Raji (cell line): Measurements from ENCODE around the gene DTWD1.

ENCODE experiments used
- POLR2A ChIP-seq: IDR thresholded peaks from 2 replicates; pipeline ENCODE4 v1.6.1; 2011; ENCODE audit warnings: low read depth, low read length, control low read depth; ENCODE audit not compliant: insufficient read depth

DTWD1 gene

GRCh38 chr15:49637857-49638256 lies 17.0 kb downstream of the DTWD1 start:
- no peak for TF ChIP-seq POLR2A

- no peak for TF ChIP-seq POLR2A
Measured at GRCh38 chr15:49644364-49644794, 23.5 kb downstream of the DTWD1 start.

GRCh38 chr15:49645277-49645676 lies 24.4 kb downstream of the DTWD1 start:
- TF ChIP-seq POLR2A: no peak

DNA sequence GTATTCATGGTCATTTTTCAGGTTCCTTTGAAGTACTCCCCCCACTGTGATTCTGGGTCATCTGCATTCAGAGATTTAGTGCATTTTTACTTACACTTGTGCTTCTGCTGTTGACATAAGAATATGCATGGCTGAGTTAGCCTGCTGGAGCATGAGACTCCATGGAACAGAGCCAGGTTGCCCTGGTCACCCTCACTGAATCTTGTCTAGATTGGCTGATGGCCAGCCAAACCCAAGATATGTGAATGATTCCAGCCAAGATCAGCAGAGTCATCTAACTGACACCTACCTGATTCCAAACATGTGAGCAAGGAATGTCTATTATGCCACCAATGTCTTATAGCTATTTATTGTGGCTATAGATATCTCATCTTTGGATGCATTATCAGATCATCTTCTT lies 25.1 kb downstream of the DTWD1 start:
- TF ChIP-seq POLR2A: no peak

DNA sequence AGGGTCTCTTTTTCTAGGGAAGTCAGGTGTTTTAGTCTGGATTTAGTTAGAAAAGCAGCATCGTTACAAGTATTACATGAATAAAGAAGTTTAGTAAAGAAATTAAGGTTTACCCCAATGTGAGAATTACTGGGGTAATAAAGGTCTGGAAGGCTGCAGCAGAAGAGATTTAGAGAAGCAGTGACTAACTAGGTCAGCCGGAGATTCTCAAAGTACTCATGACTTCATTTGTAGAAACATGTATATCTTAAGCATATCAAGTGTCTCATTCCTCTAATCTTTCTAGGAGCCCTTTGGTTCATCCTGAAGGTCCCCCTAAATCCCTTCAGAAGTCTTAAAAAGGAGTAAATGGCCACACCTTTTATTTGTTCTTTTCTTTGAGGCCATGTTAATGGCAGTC lies 26.0 kb downstream of the DTWD1 start:
- no peak for TF ChIP-seq POLR2A

- no peak for TF ChIP-seq POLR2A
Measured at GRCh38 chr15:49649987-49650386, 29.1 kb downstream of the DTWD1 start.

DNA sequence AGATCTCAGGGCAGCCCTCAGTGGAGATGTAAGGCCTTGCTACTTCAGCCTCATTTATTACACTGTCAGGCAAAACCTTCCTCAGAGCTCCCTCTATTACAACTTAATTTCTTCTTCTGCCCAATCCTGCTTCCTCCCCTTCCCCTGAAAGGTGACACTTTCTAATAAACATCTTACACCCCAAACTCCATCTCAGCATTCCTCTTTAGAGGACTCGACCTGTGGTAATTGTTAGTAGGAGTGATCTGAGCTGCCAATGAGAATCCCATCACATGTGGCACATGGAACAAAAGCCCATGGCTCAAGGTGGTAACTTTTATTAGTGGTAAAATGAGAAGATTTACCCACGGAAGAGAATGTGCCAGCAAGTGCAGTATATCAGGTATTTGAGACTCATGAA lies 29.8 kb downstream of the DTWD1 start:
- no peak for TF ChIP-seq POLR2A

DNA sequence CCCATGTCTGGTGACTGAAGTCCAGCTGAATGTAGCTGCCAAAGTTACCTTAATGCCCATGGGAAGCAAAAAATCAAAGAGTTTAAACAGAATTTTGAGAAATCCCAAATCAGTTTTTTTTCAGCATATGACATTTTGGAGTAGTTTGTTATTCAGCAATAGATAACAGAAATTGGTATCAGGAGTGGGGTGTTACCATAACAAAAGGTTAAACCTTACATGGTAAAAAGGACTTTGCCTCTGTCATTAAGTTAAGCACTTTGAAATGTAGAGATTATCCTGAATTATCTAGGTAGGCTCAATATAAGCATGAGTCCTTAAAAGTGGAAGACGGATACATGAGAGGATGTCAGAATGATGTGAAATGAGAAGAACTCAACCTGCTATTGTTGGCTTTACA lies 32.1 kb downstream of the DTWD1 start:
- TF ChIP-seq POLR2A: no peak

DNA sequence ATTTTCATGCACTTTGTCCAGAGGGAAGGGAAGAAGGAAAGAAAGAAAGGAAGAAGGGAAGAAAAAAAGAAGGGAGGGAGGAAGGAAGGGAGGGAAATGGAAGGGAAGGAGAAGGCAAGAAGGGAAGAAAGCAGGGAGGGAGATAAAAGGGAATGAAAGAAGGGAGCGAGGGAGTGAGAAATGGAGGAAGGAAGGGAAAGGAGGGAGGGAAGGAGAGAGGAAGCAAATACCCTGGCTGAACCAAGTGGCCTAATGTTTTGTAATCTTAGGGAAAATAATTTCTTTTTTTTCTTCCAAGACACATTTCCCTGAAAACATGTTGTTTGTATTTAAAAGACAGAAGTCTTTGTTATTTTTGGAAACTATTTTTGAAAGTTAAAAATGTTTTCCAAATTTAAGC lies 35.9 kb downstream of the DTWD1 start:
- TF ChIP-seq POLR2A: no peak

DNA sequence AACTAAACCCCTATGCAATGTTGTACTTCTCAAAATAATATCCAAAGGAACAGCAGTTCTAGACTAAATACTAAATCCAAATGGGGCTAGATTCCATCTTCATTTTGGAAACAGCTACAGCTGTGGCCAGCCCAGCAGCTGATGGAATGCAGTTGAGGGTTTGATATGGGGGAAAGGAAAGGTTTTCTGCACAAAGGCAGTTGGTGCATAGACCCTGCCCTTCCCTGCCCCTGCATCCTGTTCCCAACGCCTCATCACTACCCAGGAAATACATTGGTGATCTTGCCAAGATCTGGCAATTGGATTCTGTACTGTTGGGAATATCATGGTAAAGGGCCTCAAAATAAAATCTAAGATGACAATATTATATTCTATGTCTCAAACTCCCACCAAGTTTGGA lies 43.9 kb downstream of the DTWD1 start:
- TF ChIP-seq POLR2A: no peak

- no peak for TF ChIP-seq POLR2A
Measured at GRCh38 chr15:49669288-49669687, 48.4 kb downstream of the DTWD1 start.

DNA sequence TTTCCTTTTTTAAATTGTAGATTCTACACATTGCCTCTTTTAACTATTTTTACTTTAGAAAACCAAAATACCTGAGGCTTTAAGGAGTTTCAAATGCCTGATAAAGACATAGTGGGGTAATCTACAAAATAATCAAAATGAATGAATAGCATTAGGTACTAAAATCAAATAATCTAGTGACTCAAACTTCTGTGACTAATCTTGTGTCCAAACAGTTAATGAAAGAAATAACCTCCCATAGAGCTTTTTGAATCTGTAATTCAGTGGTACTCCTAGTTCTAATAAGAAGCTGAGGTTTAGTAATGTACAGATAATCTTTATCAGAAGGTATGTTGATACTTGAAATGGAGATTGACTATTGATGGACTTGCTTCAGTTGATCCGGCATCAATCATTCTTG lies 53.0 kb downstream of the DTWD1 start:
- no peak for TF ChIP-seq POLR2A

DNA sequence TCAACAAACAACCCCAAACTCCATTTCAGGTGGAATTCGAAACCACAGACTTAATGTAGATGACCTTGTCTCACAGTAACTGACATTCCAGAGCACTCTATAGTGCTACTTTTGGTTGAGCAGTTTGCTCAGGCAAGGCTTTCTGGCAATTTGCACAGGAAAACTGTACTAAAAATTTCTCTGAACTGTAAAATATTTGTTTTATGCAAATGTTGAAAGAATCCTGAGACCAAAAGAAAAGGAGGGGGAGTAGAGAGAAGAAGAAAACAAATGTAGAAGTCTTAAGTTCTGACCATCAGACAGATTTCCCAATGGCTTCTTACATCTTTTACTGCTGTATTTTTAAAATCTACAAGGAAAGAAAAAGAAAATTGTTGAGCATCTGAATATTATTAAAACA lies 53.5 kb downstream of the DTWD1 start:
- no peak for TF ChIP-seq POLR2A

GRCh38 chr15:49675041-49675440 lies 54.2 kb downstream of the DTWD1 start:
- no peak for TF ChIP-seq POLR2A

DNA sequence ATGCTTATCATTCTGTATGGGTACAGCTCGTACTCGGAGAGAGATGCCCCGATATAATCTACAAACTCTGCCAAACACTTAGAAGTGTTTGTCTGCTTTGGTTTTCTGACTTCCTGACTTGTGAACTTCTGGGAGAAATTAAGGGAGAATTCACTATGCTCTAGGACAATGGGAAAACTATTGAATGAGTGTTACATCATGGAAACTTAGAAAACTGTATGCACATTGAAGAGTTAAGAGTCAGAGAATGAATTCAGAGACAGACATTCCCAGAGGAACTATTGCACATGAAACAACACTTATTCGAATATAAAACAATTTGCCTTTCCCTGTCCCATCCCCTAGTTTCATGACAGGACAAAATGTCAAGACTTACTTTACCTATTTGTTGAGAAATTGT lies 57.8 kb downstream of the DTWD1 start:
- TF ChIP-seq POLR2A: no peak

- no peak for TF ChIP-seq POLR2A
Measured at GRCh38 chr15:49686599-49686998, 65.8 kb downstream of the DTWD1 start.

- TF ChIP-seq POLR2A: no peak
Measured at GRCh38 chr15:49688135-49688790, 67.4 kb downstream of the DTWD1 start.
